GM12891 (cell line): ENCODE measurements around the gene FAHD2B.
A peak's percentile ranks its signal among the peaks of the same experiment; 100 is the strongest.
"Not testable (repeated sequence)": the region's sequence is repeated elsewhere in the genome, so short reads cannot be mapped to it uniquely, and the experiment has no call there.

Source experiments
- DNase-seq: peaks from one replicate; pipeline ENCODE4 v3.0.0; 2011; ENCODE audit warnings: low spot score; ENCODE audit not compliant: insufficient read length
- FAIRE-seq: peaks from 2 replicates; lab custom pipeline; 2011; peaks lifted over from hg19 to GRCh38; lab: Jason Lieb, UNC
- POU2F2 ChIP-seq: IDR thresholded peaks from 2 replicates; pipeline ENCODE4 v1.6.1; 2011; ENCODE audit warnings: low read depth, mild to moderate bottlenecking, control low read depth, low read length, moderate library complexity

The FAHD2B gene

DNA sequence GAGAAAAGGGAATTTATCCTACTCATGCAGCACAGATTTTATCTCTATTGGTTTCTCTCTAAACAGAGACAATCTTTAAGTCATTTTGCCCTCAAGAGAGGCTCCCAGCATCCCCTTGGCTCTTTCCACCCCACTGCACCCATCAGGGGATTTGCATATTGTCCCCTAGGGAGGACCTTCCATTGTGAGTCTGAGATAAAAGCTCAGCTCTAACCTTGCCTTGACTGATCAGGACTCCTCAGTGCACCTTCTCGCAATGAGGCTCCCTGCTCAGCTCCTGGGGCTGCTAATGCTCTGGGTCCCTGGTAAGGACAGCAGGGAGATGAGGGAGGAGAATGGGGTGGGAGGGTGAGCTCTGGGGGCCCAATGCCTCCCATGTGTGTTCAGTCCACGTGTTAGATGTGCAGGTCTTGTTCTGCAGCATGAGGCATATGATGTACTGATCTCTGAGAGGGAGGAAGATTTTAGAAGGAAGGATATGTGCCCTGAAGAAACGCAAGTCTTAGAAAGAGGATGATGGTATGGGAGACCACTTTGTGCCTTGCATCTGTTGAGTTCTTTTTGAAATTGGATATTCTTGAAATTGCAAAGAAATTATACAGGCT lies 48.7 kb downstream of the FAHD2B start:
- DNase-seq, FAIRE-seq: not testable (repeated sequence)
- peak; percentile 78; the same call in 1 of the 2 replicates for TF ChIP-seq POU2F2
